WTC11 (cell line): ENCODE results near the gene IMP3. TPM values are rescaled to one million over a fixed set of nuclear protein-coding genes. Genes with fewer than 3 reads are reported as not detected.

Source experiments
- ATAC-seq: fragments of 200-7000 bp; cut with Tn5 transposase; 2 replicates; pipeline ENCODE4 v1.10.0; 2021; ENCODE audit warnings: mild to moderate bottlenecking, moderate library complexity
- CTCF ChIA-PET: fragments of 300-600 bp; sonication (Branson Sonifier 250); formaldehyde crosslinking; loops from one replicate; lab custom pipeline; 2021; ENCODE audit warnings: antibody characterized with exemption; lab: Charles Lee
- POLR2A ChIA-PET: fragments of 350-600 bp; sonication (Branson Sonifier 250); formaldehyde crosslinking; loops from one replicate; lab custom pipeline; 2021; ENCODE audit warnings: antibody characterized with exemption; lab: Charles Lee
- DNase-seq: peaks from one replicate; pipeline ENCODE4 v3.0.0; 2021; ENCODE audit warnings: low spot score
- H3K27ac Mint-ChIP-seq: 2 replicates; pipeline ENCODE4 v1.8.0; 2021; ENCODE audit warnings: mixed read lengths
- H3K27me3 Mint-ChIP-seq: 2 replicates; pipeline ENCODE4 v1.8.0; 2021; ENCODE audit warnings: low read depth, mild to moderate bottlenecking, moderate library complexity, mixed read lengths
- H3K36me3 Mint-ChIP-seq: 2 replicates; pipeline ENCODE4 v1.8.0; 2021; ENCODE audit warnings: mixed read lengths
- H3K4me1 Mint-ChIP-seq: 2 replicates; pipeline ENCODE4 v1.8.0; 2022; ENCODE audit warnings: mixed read lengths
- H3K4me3 Mint-ChIP-seq: 2 replicates; pipeline ENCODE4 v1.8.0; 2021; ENCODE audit warnings: mild to moderate bottlenecking, moderate library complexity, mixed read lengths
- H3K9me3 Mint-ChIP-seq: 2 replicates; pipeline ENCODE4 v1.8.0; 2021; ENCODE audit warnings: mixed read lengths
- CBFB ChIP-seq: sonication (generic); formaldehyde crosslinking; IDR thresholded peaks from 2 replicates; pipeline ENCODE4 v1.8.1; 2022; ENCODE audit warnings: mild to moderate bottlenecking, low read depth, missing genetic modification reagents
- ELF4 ChIP-seq: sonication (generic); formaldehyde crosslinking; IDR thresholded peaks from 2 replicates; pipeline ENCODE4 v1.8.1; 2022; ENCODE audit warnings: low read depth, mild to moderate bottlenecking, moderate library complexity, missing genetic modification reagents
- GRHL2 ChIP-seq: fragments of 250-450 bp; sonication (Bioruptor Pico); IDR thresholded peaks from 2 replicates; pipeline ENCODE4 v1.8.0; 2022; ENCODE audit warnings: mild to moderate bottlenecking, moderate library complexity; ENCODE audit not compliant: insufficient replicate concordance, severe bottlenecking
- HMGA2 ChIP-seq: fragments of 250-450 bp; sonication (Bioruptor Pico); IDR thresholded peaks from 2 replicates; pipeline ENCODE4 v1.4.0; 2021; ENCODE audit warnings: mild to moderate bottlenecking, moderate library complexity
- MAX ChIP-seq: sonication (generic); formaldehyde crosslinking; IDR thresholded peaks from 2 replicates; pipeline ENCODE4 v1.8.0; 2022; ENCODE audit warnings: mild to moderate bottlenecking, missing genetic modification reagents
- NFATC4 ChIP-seq: fragments of 250-450 bp; sonication (Bioruptor Pico); IDR thresholded peaks from 2 replicates; pipeline ENCODE4 v1.9.0; 2021; ENCODE audit warnings: mild to moderate bottlenecking
- TEAD1 ChIP-seq: sonication (generic); formaldehyde crosslinking; IDR thresholded peaks from 2 replicates; pipeline ENCODE4 v1.8.0; 2022; ENCODE audit warnings: mild to moderate bottlenecking, missing genetic modification reagents
- TEAD4 ChIP-seq: sonication (generic); formaldehyde crosslinking; IDR thresholded peaks from 2 replicates; pipeline ENCODE4 v1.8.0; 2022; ENCODE audit warnings: mild to moderate bottlenecking, missing genetic modification reagents
- ZNF138 ChIP-seq: sonication (generic); formaldehyde crosslinking; conservative IDR thresholded peaks from 2 replicates; pipeline ENCODE4 v1.8.1; 2022; ENCODE audit warnings: mild to moderate bottlenecking, moderate library complexity, missing genetic modification reagents
- ZNF281 ChIP-seq: sonication (generic); formaldehyde crosslinking; IDR thresholded peaks from 2 replicates; pipeline ENCODE4 v1.8.0; 2023; ENCODE audit warnings: mild to moderate bottlenecking, missing genetic modification reagents
- ZSCAN18 ChIP-seq: fragments of 250-450 bp; sonication (Bioruptor Pico); IDR thresholded peaks from 2 replicates; pipeline ENCODE4 v2.1.2; 2022; ENCODE audit warnings: mild to moderate bottlenecking, moderate library complexity
- total RNA-seq: library from RNA; stranded (reverse); gene quantifications from 3 replicates; pipeline ENCODE4 v1.2.3, GENCODE V29; 2021
- TF ChIP-seq, protein P1 (sequence below): fragments of 250-450 bp; sonication (Bioruptor Pico); IDR thresholded peaks from 2 replicates; pipeline ENCODE4 v1.8.0; 2021; ENCODE audit warnings: mild to moderate bottlenecking
- TF ChIP-seq, protein P2 (sequence below): fragments of 250-450 bp; sonication (Bioruptor Pico); IDR thresholded peaks from 2 replicates; pipeline ENCODE4 v1.9.0; 2021; ENCODE audit warnings: mild to moderate bottlenecking
- TF ChIP-seq, protein P3 (sequence below): sonication (generic); formaldehyde crosslinking; IDR thresholded peaks from 2 replicates; pipeline ENCODE4 v1.8.0; 2023; ENCODE audit warnings: missing genetic modification reagents
- TF ChIP-seq, protein P4 (sequence below): sonication (generic); formaldehyde crosslinking; conservative IDR thresholded peaks from 2 replicates; pipeline ENCODE4 v1.8.1; 2023; ENCODE audit warnings: mild to moderate bottlenecking, low read depth, missing genetic modification reagents, moderate library complexity
- TF ChIP-seq, protein P5 (sequence below): sonication (generic); formaldehyde crosslinking; IDR thresholded peaks from 2 replicates; pipeline ENCODE4 v1.8.1; 2023; ENCODE audit warnings: mild to moderate bottlenecking, missing genetic modification reagents, moderate library complexity
- TF ChIP-seq, protein P6 (sequence below): sonication (generic); formaldehyde crosslinking; IDR thresholded peaks from 2 replicates; pipeline ENCODE4 v1.8.0; 2022; ENCODE audit warnings: mild to moderate bottlenecking, missing genetic modification reagents

IMP3 gene
- total RNA-seq, 1 experiment from 2014 or later = 107 TPM

DNA sequence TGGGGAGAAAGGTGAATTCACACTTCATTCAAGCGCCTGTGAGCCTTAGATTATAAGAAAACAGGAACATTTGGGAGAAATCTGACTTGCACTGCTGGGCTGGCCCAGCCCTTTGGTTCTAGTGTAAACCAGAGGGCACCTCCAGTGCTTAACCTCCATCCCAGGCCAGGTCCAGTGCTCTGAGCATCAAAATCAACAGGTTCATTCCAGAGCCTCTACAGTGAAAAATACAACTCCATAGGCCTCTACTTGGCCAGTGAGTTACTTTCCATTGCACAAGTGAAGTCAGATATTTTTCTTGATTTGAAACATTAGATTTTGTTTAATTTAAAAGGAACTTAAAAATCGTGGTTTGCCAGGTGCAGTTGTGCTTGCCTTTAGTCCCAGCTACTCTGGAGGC lies 17.5 kb downstream of the IMP3 start:
- no peaks in the 10 kb centered on the region for H3K9me3 Mint-ChIP-seq
- no peak for ATAC-seq
- peaks cover 10% of the 10 kb centered on the region for H3K4me1 Mint-ChIP-seq
- ChIA-PET CTCF (no interaction called here), POLR2A (no interaction called here)
- no peak for DNase-seq
- TF ChIP-seq, protein P1, sequence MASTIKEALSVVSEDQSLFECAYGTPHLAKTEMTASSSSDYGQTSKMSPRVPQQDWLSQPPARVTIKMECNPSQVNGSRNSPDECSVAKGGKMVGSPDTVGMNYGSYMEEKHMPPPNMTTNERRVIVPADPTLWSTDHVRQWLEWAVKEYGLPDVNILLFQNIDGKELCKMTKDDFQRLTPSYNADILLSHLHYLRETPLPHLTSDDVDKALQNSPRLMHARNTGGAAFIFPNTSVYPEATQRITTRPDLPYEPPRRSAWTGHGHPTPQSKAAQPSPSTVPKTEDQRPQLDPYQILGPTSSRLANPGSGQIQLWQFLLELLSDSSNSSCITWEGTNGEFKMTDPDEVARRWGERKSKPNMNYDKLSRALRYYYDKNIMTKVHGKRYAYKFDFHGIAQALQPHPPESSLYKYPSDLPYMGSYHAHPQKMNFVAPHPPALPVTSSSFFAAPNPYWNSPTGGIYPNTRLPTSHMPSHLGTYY (CRISPR knock-in tag) = no peak
- TF ChIP-seq ZNF281 (CRISPR knock-in tag) (no peak), HMGA2 (CRISPR knock-in tag) (no peak), GRHL2 (no peak), TEAD1 (CRISPR knock-in tag) (no peak), CBFB (CRISPR knock-in tag) (no peak), TEAD4 (CRISPR knock-in tag) (no peak), MAX (CRISPR knock-in tag) (no peak)
- no peaks in the 10 kb centered on the region for H3K27me3 Mint-ChIP-seq
- no peak overlapping the region for H3K4me3 Mint-ChIP-seq
- H3K36me3 Mint-ChIP-seq = peaks cover 9% of the 10 kb centered on the region
- H3K27ac Mint-ChIP-seq = 0 out of 2 replicates have a peak overlapping the region, but pooled peaks have one; percentile 71

GRCh38 chr15:75620841-75621391 lies 19.1 kb downstream of the IMP3 start:
- ChIA-PET POLR2A (interaction anchor here (0.6 kb wide), 1 partner anchor 40 kb away, joined by 4 read pairs; no protein-coding TSS in a partner anchor), CTCF (interaction anchor here (0.6 to 1.6 kb wide), 3 partner anchors 65 to 122 kb away, joined by 3 to 4 read pairs (median 4); no protein-coding TSS in a partner anchor)
- Mint-ChIP-seq H3K4me1 (peaks cover under 1% of the 10 kb centered on the region), H3K4me3 (no peak overlapping the region), H3K9me3 (no peaks in the 10 kb centered on the region), H3K27ac (peak overlapping the region; percentile 44), H3K36me3 (peaks cover 25% of the 10 kb centered on the region), H3K27me3 (no peaks in the 10 kb centered on the region)
- DNase-seq (no peak), ATAC-seq (no peak)
- TF ChIP-seq ZSCAN18 (CRISPR knock-in tag) = no peak
- TF ChIP-seq, protein P2, sequence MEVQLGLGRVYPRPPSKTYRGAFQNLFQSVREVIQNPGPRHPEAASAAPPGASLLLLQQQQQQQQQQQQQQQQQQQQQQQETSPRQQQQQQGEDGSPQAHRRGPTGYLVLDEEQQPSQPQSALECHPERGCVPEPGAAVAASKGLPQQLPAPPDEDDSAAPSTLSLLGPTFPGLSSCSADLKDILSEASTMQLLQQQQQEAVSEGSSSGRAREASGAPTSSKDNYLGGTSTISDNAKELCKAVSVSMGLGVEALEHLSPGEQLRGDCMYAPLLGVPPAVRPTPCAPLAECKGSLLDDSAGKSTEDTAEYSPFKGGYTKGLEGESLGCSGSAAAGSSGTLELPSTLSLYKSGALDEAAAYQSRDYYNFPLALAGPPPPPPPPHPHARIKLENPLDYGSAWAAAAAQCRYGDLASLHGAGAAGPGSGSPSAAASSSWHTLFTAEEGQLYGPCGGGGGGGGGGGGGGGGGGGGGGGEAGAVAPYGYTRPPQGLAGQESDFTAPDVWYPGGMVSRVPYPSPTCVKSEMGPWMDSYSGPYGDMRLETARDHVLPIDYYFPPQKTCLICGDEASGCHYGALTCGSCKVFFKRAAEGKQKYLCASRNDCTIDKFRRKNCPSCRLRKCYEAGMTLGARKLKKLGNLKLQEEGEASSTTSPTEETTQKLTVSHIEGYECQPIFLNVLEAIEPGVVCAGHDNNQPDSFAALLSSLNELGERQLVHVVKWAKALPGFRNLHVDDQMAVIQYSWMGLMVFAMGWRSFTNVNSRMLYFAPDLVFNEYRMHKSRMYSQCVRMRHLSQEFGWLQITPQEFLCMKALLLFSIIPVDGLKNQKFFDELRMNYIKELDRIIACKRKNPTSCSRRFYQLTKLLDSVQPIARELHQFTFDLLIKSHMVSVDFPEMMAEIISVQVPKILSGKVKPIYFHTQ (CRISPR knock-in tag) = no peak
- TF ChIP-seq NFATC4 (CRISPR knock-in tag) = no peak
- TF ChIP-seq, protein P3, sequence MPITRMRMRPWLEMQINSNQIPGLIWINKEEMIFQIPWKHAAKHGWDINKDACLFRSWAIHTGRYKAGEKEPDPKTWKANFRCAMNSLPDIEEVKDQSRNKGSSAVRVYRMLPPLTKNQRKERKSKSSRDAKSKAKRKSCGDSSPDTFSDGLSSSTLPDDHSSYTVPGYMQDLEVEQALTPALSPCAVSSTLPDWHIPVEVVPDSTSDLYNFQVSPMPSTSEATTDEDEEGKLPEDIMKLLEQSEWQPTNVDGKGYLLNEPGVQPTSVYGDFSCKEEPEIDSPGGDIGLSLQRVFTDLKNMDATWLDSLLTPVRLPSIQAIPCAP (CRISPR knock-in tag) = no peak
- no peak for TF ChIP-seq MAX (CRISPR knock-in tag)
- TF ChIP-seq, protein P4, sequence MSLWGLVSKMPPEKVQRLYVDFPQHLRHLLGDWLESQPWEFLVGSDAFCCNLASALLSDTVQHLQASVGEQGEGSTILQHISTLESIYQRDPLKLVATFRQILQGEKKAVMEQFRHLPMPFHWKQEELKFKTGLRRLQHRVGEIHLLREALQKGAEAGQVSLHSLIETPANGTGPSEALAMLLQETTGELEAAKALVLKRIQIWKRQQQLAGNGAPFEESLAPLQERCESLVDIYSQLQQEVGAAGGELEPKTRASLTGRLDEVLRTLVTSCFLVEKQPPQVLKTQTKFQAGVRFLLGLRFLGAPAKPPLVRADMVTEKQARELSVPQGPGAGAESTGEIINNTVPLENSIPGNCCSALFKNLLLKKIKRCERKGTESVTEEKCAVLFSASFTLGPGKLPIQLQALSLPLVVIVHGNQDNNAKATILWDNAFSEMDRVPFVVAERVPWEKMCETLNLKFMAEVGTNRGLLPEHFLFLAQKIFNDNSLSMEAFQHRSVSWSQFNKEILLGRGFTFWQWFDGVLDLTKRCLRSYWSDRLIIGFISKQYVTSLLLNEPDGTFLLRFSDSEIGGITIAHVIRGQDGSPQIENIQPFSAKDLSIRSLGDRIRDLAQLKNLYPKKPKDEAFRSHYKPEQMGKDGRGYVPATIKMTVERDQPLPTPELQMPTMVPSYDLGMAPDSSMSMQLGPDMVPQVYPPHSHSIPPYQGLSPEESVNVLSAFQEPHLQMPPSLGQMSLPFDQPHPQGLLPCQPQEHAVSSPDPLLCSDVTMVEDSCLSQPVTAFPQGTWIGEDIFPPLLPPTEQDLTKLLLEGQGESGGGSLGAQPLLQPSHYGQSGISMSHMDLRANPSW (CRISPR knock-in tag) = no peak
- TF ChIP-seq ZNF138 (CRISPR knock-in tag) = no peak
- TF ChIP-seq, protein P5, sequence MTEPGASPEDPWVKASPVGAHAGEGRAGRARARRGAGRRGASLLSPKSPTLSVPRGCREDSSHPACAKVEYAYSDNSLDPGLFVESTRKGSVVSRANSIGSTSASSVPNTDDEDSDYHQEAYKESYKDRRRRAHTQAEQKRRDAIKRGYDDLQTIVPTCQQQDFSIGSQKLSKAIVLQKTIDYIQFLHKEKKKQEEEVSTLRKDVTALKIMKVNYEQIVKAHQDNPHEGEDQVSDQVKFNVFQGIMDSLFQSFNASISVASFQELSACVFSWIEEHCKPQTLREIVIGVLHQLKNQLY = no peak
- TF ChIP-seq ELF4 (CRISPR knock-in tag) = no peak
- TF ChIP-seq, protein P6, sequence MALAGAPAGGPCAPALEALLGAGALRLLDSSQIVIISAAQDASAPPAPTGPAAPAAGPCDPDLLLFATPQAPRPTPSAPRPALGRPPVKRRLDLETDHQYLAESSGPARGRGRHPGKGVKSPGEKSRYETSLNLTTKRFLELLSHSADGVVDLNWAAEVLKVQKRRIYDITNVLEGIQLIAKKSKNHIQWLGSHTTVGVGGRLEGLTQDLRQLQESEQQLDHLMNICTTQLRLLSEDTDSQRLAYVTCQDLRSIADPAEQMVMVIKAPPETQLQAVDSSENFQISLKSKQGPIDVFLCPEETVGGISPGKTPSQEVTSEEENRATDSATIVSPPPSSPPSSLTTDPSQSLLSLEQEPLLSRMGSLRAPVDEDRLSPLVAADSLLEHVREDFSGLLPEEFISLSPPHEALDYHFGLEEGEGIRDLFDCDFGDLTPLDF (CRISPR knock-in tag) = no peak
